OCI-LY7 (cell line): ENCODE data around the gene CEP104. TPM values are rescaled to one million over a fixed set of nuclear protein-coding genes. Genes with fewer than 3 reads are reported as not detected.

ENCODE experiments used
- BruUV-seq: library from RNA; stranded (reverse); fragments of 400-500 nt; replicated peaks from 2 replicates; lab custom pipeline; 2021; lab: Mats Ljungman, UMichigan
- CTCF ChIA-PET: fragments of 300-600 bp; sonication (Branson Sonifier 250); formaldehyde crosslinking; loops from one replicate; lab custom pipeline; 2022; ENCODE audit warnings: antibody characterized with exemption; ENCODE audit not compliant: unreplicated experiment; lab: Charles Lee
- POLR2A ChIA-PET: fragments of 300-600 bp; sonication (Branson Sonifier 250); formaldehyde crosslinking; loops from one replicate; lab custom pipeline; 2022; ENCODE audit warnings: antibody characterized with exemption; lab: Charles Lee
- DNase-seq: peaks from one replicate; pipeline ENCODE4 v3.0.0-alpha.2; 2015; ENCODE audit warnings: low spot score
- H2AFZ ChIP-seq: fragments of 200-600 bp; sonication (generic), shearing (Covaris generic); 2 replicates; pipeline ENCODE4 v1.6.1; 2014; ENCODE audit warnings: mild to moderate bottlenecking, antibody characterized with exemption, low read length, moderate library complexity
- H3K27ac ChIP-seq: fragments of 200-600 bp; sonication (generic); 2 replicates; pipeline ENCODE4 v1.5.1; 2014; ENCODE audit warnings: mixed run types, low read depth, mild to moderate bottlenecking, moderate library complexity, low read length, inconsistent platforms; ENCODE audit not compliant: poor library complexity, severe bottlenecking
- H3K36me3 ChIP-seq: fragments of 200-600 bp; sonication (generic); 2 replicates; pipeline ENCODE4 v1.6.1; 2014; ENCODE audit warnings: mild to moderate bottlenecking, antibody characterized with exemption, low read length, moderate library complexity, mixed read lengths; ENCODE audit not compliant: insufficient read depth
- H3K4me1 ChIP-seq: fragments of 200-600 bp; sonication (generic); 2 replicates; pipeline ENCODE4 v1.5.1; 2014; ENCODE audit warnings: mild to moderate bottlenecking, low read length; ENCODE audit not compliant: insufficient read depth, poor library complexity, severe bottlenecking
- H3K4me2 ChIP-seq: fragments of 200-600 bp; sonication (generic); 2 replicates; pipeline ENCODE4 v1.6.1; 2014; ENCODE audit warnings: mild to moderate bottlenecking, low read length
- H3K4me3 ChIP-seq: fragments of 200-600 bp; sonication (generic); 2 replicates; pipeline ENCODE4 v1.5.1; 2014; ENCODE audit warnings: mild to moderate bottlenecking, low read depth, low read length; ENCODE audit not compliant: poor library complexity, severe bottlenecking
- H3K79me2 ChIP-seq: fragments of 200-600 bp; sonication (generic); 2 replicates; pipeline ENCODE4 v1.6.1; 2016; ENCODE audit warnings: low read depth, mild to moderate bottlenecking, low read length, moderate library complexity, mixed read lengths; ENCODE audit not compliant: insufficient read depth
- H3K9me2 ChIP-seq: fragments of 200-600 bp; sonication (generic); 2 replicates; pipeline ENCODE4 v1.6.1; 2016; ENCODE audit warnings: mild to moderate bottlenecking, low read length, mixed read lengths; ENCODE audit not compliant: insufficient read depth
- H3K9me3 ChIP-seq: fragments of 200-600 bp; sonication (generic); 2 replicates; pipeline ENCODE4 v1.6.1; 2014; ENCODE audit warnings: mild to moderate bottlenecking, mixed run types, low read length, mixed read lengths
- H4K20me1 ChIP-seq: fragments of 200-600 bp; sonication (generic); 2 replicates; pipeline ENCODE4 v1.6.1; 2014; ENCODE audit warnings: mild to moderate bottlenecking, antibody characterized with exemption, low read length, moderate library complexity, mixed read lengths; ENCODE audit not compliant: insufficient read depth
- EZH2phosphoT487 ChIP-seq: fragments of 200-600 bp; sonication (generic); IDR thresholded peaks from 2 replicates; pipeline ENCODE4 v1.6.1; 2018; ENCODE audit warnings: low read depth, borderline replicate concordance, mild to moderate bottlenecking, mixed run types, antibody characterized with exemption, low read length, moderate library complexity, mixed read lengths
- intact Hi-C: fragments of 100-400 bp; cut with micrococcal nuclease; formaldehyde crosslinking; loops from one replicate; pipeline ENCODE4 v1.10.0; 2022; ENCODE audit not compliant: unreplicated experiment
- total RNA-seq, 2 experiments: library from RNA; depleted of rRNA in 1 of 2; stranded (reverse); fragments of >200 nt in 1 of 2; shearing (Covaris generic) in 1 of 2; gene quantifications; 2 replicates each; pipeline ENCODE4 v1.2.3, GENCODE V29; 2014 to 2022
- TF ChIP-seq, protein P1 (sequence below): fragments of 200-600 bp; sonication (generic); conservative IDR thresholded peaks from 2 replicates; pipeline ENCODE4 v1.5.1; 2014; ENCODE audit warnings: mild to moderate bottlenecking, antibody characterized with exemption, low read length, moderate library complexity, mixed read lengths

The CEP104 gene
- total RNA-seq, 2 experiments from 2014 or later, result 26.8 to 71.0 TPM

DNA sequence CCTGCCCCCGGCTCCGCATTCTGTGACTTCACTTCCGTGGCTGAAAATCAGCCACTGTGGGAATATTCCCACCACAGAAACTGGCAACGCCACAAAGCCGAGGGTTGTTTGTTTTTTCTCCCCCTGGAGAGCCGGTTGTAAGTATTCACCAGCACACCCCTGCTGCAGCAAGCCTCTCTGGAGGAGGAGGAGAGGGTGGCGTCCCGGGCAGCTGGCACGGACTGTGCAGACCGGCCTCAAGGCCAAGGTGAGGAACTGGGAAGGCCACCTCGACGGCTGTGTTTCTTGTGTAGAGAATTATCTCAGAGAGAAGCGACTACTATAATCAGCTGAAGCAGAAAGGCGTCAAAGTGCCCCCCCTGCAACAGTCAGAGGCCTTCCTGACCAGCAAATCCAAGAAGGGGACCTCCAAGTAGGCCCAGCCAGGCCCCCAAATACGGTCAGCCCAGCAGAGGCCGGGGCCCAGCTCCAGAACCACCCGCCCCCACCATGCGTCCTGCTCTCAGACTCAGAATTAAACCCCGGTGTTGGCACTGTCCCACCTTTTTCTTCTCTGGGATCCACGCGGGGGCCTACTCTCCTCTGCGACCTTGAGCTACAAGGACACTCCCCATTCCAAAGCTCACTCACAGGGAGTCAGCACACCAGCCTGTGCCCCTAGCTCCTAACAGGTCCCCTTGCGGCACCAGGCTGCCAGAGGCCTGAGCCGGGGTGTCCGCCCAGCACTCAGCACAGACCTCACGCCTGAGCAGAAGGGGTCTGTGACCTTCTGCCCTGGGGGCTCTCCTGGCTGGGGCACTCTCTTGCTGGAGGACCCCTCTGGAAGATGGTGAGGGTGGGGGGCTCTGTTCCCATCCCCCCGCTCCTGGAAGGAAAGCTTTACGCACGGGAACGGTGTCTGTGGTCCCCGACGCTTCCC, 85.6 kb downstream of the CEP104 start:
- peaks cover 22% of the 10 kb centered on the region for H3K4me1 ChIP-seq
- H3K36me3 ChIP-seq, result no peaks in the 10 kb centered on the region
- peak overlapping the region; percentile 95 for H3K4me2 ChIP-seq
- peak overlapping the region; percentile 79; the same call in 1 of the 2 replicates for H2AFZ ChIP-seq
- H3K27ac ChIP-seq, result no peak overlapping the region
- peak overlapping the region; percentile 72 for H3K4me3 ChIP-seq
- H3K9me3 ChIP-seq, result no peaks in the 10 kb centered on the region
- no peaks in the 10 kb centered on the region for H4K20me1 ChIP-seq
- TF ChIP-seq EZH2phosphoT487, result no peak
- TF ChIP-seq, protein P1, sequence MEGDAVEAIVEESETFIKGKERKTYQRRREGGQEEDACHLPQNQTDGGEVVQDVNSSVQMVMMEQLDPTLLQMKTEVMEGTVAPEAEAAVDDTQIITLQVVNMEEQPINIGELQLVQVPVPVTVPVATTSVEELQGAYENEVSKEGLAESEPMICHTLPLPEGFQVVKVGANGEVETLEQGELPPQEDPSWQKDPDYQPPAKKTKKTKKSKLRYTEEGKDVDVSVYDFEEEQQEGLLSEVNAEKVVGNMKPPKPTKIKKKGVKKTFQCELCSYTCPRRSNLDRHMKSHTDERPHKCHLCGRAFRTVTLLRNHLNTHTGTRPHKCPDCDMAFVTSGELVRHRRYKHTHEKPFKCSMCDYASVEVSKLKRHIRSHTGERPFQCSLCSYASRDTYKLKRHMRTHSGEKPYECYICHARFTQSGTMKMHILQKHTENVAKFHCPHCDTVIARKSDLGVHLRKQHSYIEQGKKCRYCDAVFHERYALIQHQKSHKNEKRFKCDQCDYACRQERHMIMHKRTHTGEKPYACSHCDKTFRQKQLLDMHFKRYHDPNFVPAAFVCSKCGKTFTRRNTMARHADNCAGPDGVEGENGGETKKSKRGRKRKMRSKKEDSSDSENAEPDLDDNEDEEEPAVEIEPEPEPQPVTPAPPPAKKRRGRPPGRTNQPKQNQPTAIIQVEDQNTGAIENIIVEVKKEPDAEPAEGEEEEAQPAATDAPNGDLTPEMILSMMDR, result no peak
- POLR2A ChIA-PET, result no interaction called here
- no peaks in the 10 kb centered on the region for H3K79me2 ChIP-seq
- CTCF ChIA-PET, result interaction anchor here (0.6 kb wide), 1 partner anchor 16 kb away, joined by 4 read pairs; no protein-coding TSS in a partner anchor
- H3K9me2 ChIP-seq, result no peaks in the 10 kb centered on the region
- intact Hi-C loops, result loop anchor here (5.0 kb wide), 1 partner anchor 131 kb away; the partner anchor contains the start of gene C1orf174
- no TSS peak for BruUV-seq
- DNase-seq, result no peak

DNA sequence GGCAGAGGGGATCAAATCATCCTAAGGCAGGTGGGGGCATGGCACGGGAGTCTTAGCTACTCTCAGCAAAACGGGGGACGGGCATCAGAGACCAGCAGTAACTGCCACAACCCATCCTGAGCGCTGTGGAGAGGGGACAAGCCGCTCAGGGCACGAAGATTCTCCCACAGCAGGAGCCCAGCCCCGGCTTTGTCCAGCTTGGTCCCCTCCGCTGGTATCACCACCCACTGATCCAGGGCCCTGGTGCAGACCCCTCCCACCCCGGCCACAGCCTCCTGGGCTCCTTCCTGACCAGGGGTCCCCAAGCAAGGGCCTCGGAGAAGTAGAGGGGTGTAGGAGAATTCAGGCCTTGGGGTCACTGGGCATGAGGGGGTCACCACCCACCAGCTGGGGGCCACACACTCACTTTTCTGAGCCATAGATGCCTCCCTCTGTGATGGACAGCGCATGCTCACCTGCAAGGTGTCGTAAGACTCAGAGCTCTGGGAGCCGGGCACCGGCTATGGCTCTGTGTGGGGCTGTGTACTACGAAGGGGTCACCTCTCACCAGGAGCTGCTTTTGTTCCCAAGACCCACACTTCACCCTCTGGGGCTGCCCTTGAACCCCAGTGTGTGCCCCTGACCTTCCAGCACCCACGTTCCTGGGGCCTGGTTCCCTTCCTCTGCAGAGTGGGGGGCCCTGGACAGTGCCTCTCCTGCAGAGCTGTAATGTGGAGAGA, 86.8 kb downstream of the CEP104 start:
- no peak overlapping the region for H3K4me3 ChIP-seq
- H3K4me2 ChIP-seq, result no peak overlapping the region
- no TSS peak for BruUV-seq
- no peaks in the 10 kb centered on the region for H3K9me3 ChIP-seq
- H3K4me1 ChIP-seq, result peaks cover 15% of the 10 kb centered on the region
- no peaks in the 10 kb centered on the region for H3K79me2 ChIP-seq
- CTCF ChIA-PET, result no interaction called here
- no peak for TF ChIP-seq EZH2phosphoT487
- TF ChIP-seq, protein P1, result no peak
- no peaks in the 10 kb centered on the region for H4K20me1 ChIP-seq
- no peak overlapping the region for H3K27ac ChIP-seq
- no peak overlapping the region for H2AFZ ChIP-seq
- H3K36me3 ChIP-seq, result no peaks in the 10 kb centered on the region
- POLR2A ChIA-PET, result no interaction called here
- no peaks in the 10 kb centered on the region for H3K9me2 ChIP-seq
- DNase-seq, result no peak
- intact Hi-C loops, result loop anchor here (5.0 kb wide), 1 partner anchor 132 kb away; the partner anchor contains the start of gene C1orf174
